ENCODE measurements around the gene RALB. TPM values are rescaled to one million over a fixed set of nuclear protein-coding genes. Genes with fewer than 3 reads are reported as not detected.

The RALB gene
- total and polyA plus RNA-seq, 2 donors (not counting 1 experiment from before 2014, with no cell fraction given) = 58.3 to 73.9 TPM

DNA sequence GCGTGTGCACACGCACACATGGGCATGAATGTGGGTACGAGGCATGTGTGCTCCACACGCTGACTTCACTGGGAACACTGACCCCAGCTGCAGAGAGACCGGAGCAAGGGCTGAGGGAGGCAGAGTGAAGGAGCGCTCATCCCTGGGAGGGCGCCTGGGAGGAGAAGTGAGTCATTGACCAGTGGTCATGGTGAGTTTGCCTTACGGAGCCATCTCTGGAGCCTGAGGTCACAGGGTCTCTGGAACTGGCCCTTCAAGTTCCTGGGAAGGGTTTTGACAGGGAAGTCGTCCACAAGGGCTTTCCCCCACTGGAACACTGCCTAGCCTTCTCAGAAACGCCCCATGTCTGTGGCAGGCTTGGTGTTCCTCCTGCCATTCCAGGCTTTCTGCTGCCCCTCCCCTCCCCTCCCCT, 15.2 kb upstream of the RALB start:
- H4K20me1 ChIP-seq (ENCODE audit: control insufficient read depth, extremely low read depth, insufficient read depth, low read length) = no peaks in the 10 kb centered on the region
- no peak overlapping the region for H3K9ac ChIP-seq (ENCODE audit: insufficient read depth, low read length)
- no peaks in the 10 kb centered on the region for H3K9me3 ChIP-seq (ENCODE audit: control insufficient read depth, insufficient read depth, low read depth, low read length)
- TF ChIP-seq, protein P1, sequence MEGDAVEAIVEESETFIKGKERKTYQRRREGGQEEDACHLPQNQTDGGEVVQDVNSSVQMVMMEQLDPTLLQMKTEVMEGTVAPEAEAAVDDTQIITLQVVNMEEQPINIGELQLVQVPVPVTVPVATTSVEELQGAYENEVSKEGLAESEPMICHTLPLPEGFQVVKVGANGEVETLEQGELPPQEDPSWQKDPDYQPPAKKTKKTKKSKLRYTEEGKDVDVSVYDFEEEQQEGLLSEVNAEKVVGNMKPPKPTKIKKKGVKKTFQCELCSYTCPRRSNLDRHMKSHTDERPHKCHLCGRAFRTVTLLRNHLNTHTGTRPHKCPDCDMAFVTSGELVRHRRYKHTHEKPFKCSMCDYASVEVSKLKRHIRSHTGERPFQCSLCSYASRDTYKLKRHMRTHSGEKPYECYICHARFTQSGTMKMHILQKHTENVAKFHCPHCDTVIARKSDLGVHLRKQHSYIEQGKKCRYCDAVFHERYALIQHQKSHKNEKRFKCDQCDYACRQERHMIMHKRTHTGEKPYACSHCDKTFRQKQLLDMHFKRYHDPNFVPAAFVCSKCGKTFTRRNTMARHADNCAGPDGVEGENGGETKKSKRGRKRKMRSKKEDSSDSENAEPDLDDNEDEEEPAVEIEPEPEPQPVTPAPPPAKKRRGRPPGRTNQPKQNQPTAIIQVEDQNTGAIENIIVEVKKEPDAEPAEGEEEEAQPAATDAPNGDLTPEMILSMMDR (conservative IDR thresholded peaks at IDR 0.05 in 1 of 2, IDR thresholded peaks at IDR 0.05 in 1 of 2; ENCODE audit: low read depth in 1 of 2, low read length in 2 of 2) = no peak
- TF ChIP-seq EZH2 (IDR thresholded peaks at IDR 0.05; ENCODE audit: low read length, missing control alignments) = no peak
- no peak overlapping the region for H3K27ac ChIP-seq (ENCODE audit: insufficient read depth, low read length)
- peak overlapping the region; percentile 50 for H3K4me2 ChIP-seq (ENCODE audit: extremely low read depth, insufficient read depth, low read length)
- no peaks in the 10 kb centered on the region for H3K79me2 ChIP-seq (ENCODE audit: control insufficient read depth, insufficient read depth, low read length)
- no peaks in the 10 kb centered on the region for H3K27me3 ChIP-seq (ENCODE audit: control insufficient read depth, insufficient read depth, low read length)
- peaks cover 18% of the 10 kb centered on the region for H3K4me1 ChIP-seq (ENCODE audit: control insufficient read depth, extremely low read depth, insufficient read depth, low read length)
- peak; percentile 83 to 93 for DNase-seq (ENCODE audit: low read depth in 2 of 2)
- no peaks in the 10 kb centered on the region for H3K36me3 ChIP-seq (ENCODE audit: control insufficient read depth, insufficient read depth, low read length)
- H3K4me3 ChIP-seq (replicated peaks in 1 of 4; ENCODE audit: control extremely low read depth in 1 of 4, insufficient read depth in 1 of 4, low read depth in 3 of 4, low read length in 4 of 4) = no peak overlapping the region
- H2AFZ ChIP-seq (ENCODE audit: low read length) = no peak overlapping the region

DNA sequence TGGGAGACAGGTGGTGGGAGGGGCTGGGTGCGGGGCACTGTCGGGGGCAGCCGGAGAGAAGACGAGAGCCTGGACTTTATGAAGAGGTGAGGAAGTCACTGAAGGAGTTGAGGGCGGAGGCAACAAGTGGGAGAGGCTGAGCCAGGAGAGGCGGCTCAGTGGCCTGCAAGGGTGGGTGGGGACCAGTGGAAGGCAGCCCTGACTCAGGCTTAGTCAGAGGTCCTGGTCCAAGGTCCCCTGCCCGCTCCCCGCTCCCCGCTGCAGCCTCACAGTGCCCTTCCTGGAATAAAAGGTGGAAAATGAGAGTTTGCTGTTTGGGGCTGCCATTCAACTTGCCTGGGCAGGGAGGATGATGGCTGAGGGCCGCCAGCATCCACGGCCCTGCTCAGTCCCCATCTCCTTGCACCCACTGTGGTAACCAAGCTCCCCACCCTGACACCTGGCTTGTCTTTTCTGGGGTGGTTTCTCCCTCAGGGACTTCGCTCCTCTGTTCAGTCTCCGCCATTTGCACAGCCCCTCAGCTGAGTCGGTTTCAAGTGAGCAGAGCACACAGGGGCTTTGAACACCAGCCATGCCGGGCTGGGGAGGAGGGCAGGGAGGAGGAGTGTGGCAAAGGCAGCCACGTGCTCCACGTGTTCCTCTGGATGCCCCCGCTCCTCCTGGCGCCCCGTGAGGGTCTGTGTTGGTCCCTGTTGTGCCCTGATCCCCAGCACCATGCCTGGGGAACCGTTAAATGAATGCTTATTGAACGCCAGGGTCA, 13.7 kb upstream of the RALB start:
- Histone ChIP-seq H3K4me2 (ENCODE audit: extremely low read depth, insufficient read depth, low read length) (peak overlapping the region; percentile 55), H3K36me3 (ENCODE audit: control insufficient read depth, insufficient read depth, low read length) (no peaks in the 10 kb centered on the region), H3K4me3 (replicated peaks in 1 of 4; ENCODE audit: control extremely low read depth in 1 of 4, insufficient read depth in 1 of 4, low read depth in 3 of 4, low read length in 4 of 4) (no peak overlapping the region), H4K20me1 (ENCODE audit: control insufficient read depth, extremely low read depth, insufficient read depth, low read length) (no peaks in the 10 kb centered on the region), H3K79me2 (ENCODE audit: control insufficient read depth, insufficient read depth, low read length) (no peaks in the 10 kb centered on the region), H3K27me3 (ENCODE audit: control insufficient read depth, insufficient read depth, low read length) (no peaks in the 10 kb centered on the region), H3K9me3 (ENCODE audit: control insufficient read depth, insufficient read depth, low read depth, low read length) (no peaks in the 10 kb centered on the region), H3K27ac (ENCODE audit: insufficient read depth, low read length) (peak overlapping the region; percentile 62), H2AFZ (ENCODE audit: low read length) (no peak overlapping the region), H3K9ac (ENCODE audit: insufficient read depth, low read length) (no peak overlapping the region), H3K4me1 (ENCODE audit: control insufficient read depth, extremely low read depth, insufficient read depth, low read length) (peaks cover 18% of the 10 kb centered on the region)
- TF ChIP-seq, protein P1 (conservative IDR thresholded peaks at IDR 0.05 in 1 of 2, IDR thresholded peaks at IDR 0.05 in 1 of 2; ENCODE audit: low read depth in 1 of 2, low read length in 2 of 2) = no peak
- TF ChIP-seq EZH2 (IDR thresholded peaks at IDR 0.05; ENCODE audit: low read length, missing control alignments) = no peak
- DNase-seq (ENCODE audit: low read depth in 2 of 2) = peak; percentile 84 to 90

- no peaks in the 10 kb centered on the region for H4K20me1 ChIP-seq (ENCODE audit: control insufficient read depth, extremely low read depth, insufficient read depth, low read length)
- peaks cover 18% of the 10 kb centered on the region for H3K4me1 ChIP-seq (ENCODE audit: control insufficient read depth, extremely low read depth, insufficient read depth, low read length)
- H3K36me3 ChIP-seq (ENCODE audit: control insufficient read depth, insufficient read depth, low read length) = no peaks in the 10 kb centered on the region
- H3K9me3 ChIP-seq (ENCODE audit: control insufficient read depth, insufficient read depth, low read depth, low read length) = no peaks in the 10 kb centered on the region
- DNase-seq (ENCODE audit: low read depth in 2 of 2) = peak; percentile 75 to 95
- peak overlapping the region; percentile 55 for H3K4me2 ChIP-seq (ENCODE audit: extremely low read depth, insufficient read depth, low read length)
- no peak overlapping the region for H3K4me3 ChIP-seq (replicated peaks in 1 of 4; ENCODE audit: control extremely low read depth in 1 of 4, insufficient read depth in 1 of 4, low read depth in 3 of 4, low read length in 4 of 4)
- peak overlapping the region; percentile 62 for H3K27ac ChIP-seq (ENCODE audit: insufficient read depth, low read length)
- H3K79me2 ChIP-seq (ENCODE audit: control insufficient read depth, insufficient read depth, low read length) = no peaks in the 10 kb centered on the region
- H2AFZ ChIP-seq (ENCODE audit: low read length) = no peak overlapping the region
- TF ChIP-seq EZH2 (IDR thresholded peaks at IDR 0.05; ENCODE audit: low read length, missing control alignments) = no peak
- TF ChIP-seq, protein P1 (conservative IDR thresholded peaks at IDR 0.05 in 1 of 2, IDR thresholded peaks at IDR 0.05 in 1 of 2; ENCODE audit: low read depth in 1 of 2, low read length in 2 of 2) = no peak
- H3K9ac ChIP-seq (ENCODE audit: insufficient read depth, low read length) = no peak overlapping the region
- no peaks in the 10 kb centered on the region for H3K27me3 ChIP-seq (ENCODE audit: control insufficient read depth, insufficient read depth, low read length)
These were observed 13.0 kb upstream of the RALB start for GRCh38 chr2:120239488-120240287.
